Nephron progenitor cell (in vitro differentiated cells): Measurements from ENCODE around the gene TRAF3.
A peak's percentile ranks its signal among the peaks of the same experiment; 100 is the strongest.

Experiments
- DNase-seq: peaks from one replicate; pipeline ENCODE4 v3.0.0; 2021
- H3K27ac Mint-ChIP-seq: 2 replicates; pipeline ENCODE4 v1.8.0; 2021; ENCODE audit warnings: mild to moderate bottlenecking, moderate library complexity, mixed read lengths
- H3K27me3 Mint-ChIP-seq: 2 replicates; pipeline ENCODE4 v1.8.0; 2021; ENCODE audit warnings: mild to moderate bottlenecking, low read depth, mixed read lengths; ENCODE audit not compliant: poor library complexity
- H3K36me3 Mint-ChIP-seq: 2 replicates; pipeline ENCODE4 v1.8.0; 2021; ENCODE audit warnings: low read depth, mixed read lengths
- H3K4me1 Mint-ChIP-seq: 2 replicates; pipeline ENCODE4 v1.8.0; 2021; ENCODE audit warnings: mixed read lengths
- H3K4me3 Mint-ChIP-seq: 2 replicates; pipeline ENCODE4 v1.8.0; 2021; ENCODE audit warnings: mild to moderate bottlenecking, moderate library complexity, mixed read lengths
- H3K9me3 Mint-ChIP-seq: 2 replicates; pipeline ENCODE4 v1.8.0; 2021; ENCODE audit warnings: mild to moderate bottlenecking, moderate library complexity, mixed read lengths
- TF ChIP-seq, protein P1 (sequence below): fragments of 200-600 bp; sonication (generic); IDR thresholded peaks from 2 replicates; pipeline ENCODE4 v1.5.0; 2021; ENCODE audit warnings: antibody characterized with exemption

TRAF3 gene

DNA sequence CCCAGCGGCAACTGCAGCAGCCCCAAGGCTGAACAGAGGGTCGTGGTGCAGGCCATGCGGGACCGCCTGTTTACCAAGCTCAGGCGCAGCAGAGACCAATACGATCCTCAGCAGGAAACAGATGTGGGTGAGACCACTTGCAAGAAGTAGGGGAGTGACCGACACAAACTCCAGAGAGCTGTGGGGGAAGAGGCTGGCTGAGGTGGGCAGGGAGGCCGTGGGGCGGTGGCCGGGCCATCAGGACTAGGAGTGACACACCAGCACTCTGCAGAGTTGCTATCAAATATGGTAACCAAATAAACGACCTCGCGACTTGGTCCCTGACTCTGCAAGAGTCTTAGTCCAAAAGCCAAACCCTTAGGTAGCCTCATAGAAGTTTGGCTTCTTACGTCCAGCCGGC lies 175.9 kb downstream of the TRAF3 start:
- H3K27ac Mint-ChIP-seq, result no peak overlapping the region
- TF ChIP-seq, protein P1, sequence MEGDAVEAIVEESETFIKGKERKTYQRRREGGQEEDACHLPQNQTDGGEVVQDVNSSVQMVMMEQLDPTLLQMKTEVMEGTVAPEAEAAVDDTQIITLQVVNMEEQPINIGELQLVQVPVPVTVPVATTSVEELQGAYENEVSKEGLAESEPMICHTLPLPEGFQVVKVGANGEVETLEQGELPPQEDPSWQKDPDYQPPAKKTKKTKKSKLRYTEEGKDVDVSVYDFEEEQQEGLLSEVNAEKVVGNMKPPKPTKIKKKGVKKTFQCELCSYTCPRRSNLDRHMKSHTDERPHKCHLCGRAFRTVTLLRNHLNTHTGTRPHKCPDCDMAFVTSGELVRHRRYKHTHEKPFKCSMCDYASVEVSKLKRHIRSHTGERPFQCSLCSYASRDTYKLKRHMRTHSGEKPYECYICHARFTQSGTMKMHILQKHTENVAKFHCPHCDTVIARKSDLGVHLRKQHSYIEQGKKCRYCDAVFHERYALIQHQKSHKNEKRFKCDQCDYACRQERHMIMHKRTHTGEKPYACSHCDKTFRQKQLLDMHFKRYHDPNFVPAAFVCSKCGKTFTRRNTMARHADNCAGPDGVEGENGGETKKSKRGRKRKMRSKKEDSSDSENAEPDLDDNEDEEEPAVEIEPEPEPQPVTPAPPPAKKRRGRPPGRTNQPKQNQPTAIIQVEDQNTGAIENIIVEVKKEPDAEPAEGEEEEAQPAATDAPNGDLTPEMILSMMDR, result no peak
- no peaks in the 10 kb centered on the region for H3K9me3 Mint-ChIP-seq
- H3K4me1 Mint-ChIP-seq, result peaks cover 10% of the 10 kb centered on the region
- no peaks in the 10 kb centered on the region for H3K27me3 Mint-ChIP-seq
- no peak overlapping the region for H3K4me3 Mint-ChIP-seq
- no peak for DNase-seq
- peaks cover 69% of the 10 kb centered on the region for H3K36me3 Mint-ChIP-seq

DNA sequence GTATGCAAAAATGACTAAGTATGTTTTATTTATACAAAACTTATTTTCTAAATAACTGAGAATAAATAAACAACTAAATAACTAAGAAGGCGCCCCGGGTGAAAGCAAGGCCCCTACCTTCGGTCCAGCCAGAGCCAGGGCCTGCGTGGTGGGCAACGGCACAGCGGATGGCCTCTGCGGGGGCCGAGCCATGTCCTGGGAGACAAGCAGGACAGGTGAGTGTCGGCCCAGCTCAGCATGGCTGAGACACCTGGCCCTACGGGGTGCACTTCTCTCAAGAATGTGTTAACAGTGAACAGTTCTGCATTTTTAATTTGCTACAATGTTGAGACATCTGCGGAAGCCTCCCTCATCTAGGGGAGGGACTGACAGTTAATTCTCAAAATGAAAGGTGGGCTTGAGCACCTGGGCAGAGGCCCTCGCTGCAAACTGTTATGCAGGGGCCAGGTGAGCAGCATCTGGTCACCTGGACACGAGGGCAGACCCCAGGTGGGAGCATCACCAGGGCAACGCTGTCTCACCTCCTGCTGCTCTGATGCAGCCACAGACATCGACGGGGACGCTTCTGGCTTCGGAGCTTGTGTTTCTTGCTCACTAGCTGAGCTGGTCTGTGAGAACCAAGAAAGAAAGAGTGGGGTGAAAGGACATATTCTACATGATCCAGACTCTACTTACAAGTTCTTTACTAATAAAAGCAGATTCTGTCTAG lies 177.0 kb downstream of the TRAF3 start:
- no peaks in the 10 kb centered on the region for H3K9me3 Mint-ChIP-seq
- no peaks in the 10 kb centered on the region for H3K27me3 Mint-ChIP-seq
- no peak overlapping the region for H3K4me3 Mint-ChIP-seq
- peaks cover 72% of the 10 kb centered on the region for H3K36me3 Mint-ChIP-seq
- TF ChIP-seq, protein P1, result no peak
- no peak for DNase-seq
- peaks cover 10% of the 10 kb centered on the region for H3K4me1 Mint-ChIP-seq
- H3K27ac Mint-ChIP-seq, result peak overlapping the region; percentile 57

DNA sequence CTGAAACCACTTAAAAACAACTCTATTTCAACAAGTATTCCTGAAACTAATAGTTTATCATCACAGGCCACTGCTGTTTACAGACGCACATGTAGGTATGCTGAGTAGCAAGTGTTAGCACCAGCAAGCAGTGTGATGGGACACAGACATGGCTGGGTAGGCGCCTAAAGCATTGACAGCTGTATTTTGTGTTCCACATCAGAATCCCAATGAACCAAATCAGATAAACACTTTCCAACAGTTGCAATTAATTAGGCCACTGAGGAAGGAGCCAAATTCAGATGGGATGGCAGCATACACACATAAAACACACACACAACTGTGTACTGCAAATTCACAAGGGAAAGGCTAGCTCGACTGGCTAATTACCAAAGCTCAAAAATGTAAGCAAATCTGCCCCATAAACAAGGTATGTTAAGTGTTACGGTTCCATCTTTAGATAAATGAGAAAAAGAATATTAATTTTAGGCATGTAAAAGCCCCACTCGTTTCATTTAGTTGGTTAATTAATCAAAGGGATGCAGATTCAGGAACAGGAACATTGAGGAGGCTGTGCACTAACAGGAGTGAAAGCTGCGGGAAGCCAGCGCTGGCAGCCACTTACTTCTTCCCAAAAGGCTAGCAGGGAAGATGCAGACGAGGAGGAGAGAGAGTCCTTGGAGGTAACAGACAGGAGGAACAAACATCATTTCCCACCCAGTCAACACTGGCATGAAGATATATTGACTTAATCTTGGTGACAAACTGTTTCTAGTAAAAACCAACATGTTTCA lies 178.6 kb downstream of the TRAF3 start:
- H3K9me3 Mint-ChIP-seq, result no peaks in the 10 kb centered on the region
- peaks cover 72% of the 10 kb centered on the region for H3K36me3 Mint-ChIP-seq
- TF ChIP-seq, protein P1, result no peak
- no peaks in the 10 kb centered on the region for H3K27me3 Mint-ChIP-seq
- no peak for DNase-seq
- H3K4me1 Mint-ChIP-seq, result peaks cover 10% of the 10 kb centered on the region
- H3K4me3 Mint-ChIP-seq, result no peak overlapping the region
- no peak overlapping the region for H3K27ac Mint-ChIP-seq

DNA sequence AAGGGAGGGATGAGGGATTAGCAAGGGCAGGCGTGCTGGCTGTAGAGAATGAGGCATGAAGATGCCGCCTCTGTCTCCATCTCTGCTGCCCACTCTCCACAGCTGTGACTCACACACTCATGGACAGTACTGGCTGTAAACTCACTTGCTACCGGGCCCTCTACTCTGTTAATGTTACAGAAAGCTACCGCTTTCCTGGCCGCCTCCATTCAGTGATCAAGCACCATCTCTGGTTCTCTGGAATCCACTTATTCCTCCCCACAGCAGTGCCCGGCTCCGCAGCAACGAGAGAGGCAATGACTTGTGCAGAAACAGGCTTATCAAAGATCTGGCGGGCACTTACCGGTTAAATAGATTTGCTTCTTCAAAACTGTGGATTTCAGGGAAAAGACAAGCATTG lies 180.0 kb downstream of the TRAF3 start:
- Mint-ChIP-seq H3K4me1 (peaks cover 5% of the 10 kb centered on the region), H3K9me3 (no peaks in the 10 kb centered on the region), H3K27ac (peak overlapping the region; percentile 54), H3K36me3 (peaks cover 68% of the 10 kb centered on the region), H3K27me3 (no peaks in the 10 kb centered on the region), H3K4me3 (no peak overlapping the region)
- TF ChIP-seq, protein P1, result no peak
- DNase-seq, result no peak

DNA sequence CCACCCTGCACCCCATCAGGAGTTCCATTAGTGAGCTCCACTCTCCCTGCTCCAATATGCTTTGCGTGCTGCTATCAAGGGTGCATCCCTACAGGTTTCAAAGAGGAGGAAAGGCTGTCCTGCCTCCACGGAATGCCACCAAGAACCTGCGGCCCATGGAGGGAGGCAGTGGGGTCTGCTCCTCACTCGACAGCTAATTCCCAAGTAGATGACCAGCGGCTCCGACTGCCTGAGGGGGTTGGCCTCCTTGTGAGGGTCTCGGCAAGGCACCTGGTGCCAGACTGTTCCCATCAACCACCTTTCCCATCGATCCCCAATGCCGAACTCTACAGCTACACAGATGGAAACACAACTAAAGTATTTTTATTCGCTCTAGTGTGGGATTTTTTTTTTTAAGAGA lies 181.2 kb downstream of the TRAF3 start:
- Mint-ChIP-seq H3K4me3 (no peak overlapping the region), H3K9me3 (no peaks in the 10 kb centered on the region), H3K27me3 (no peaks in the 10 kb centered on the region), H3K4me1 (peaks cover 5% of the 10 kb centered on the region), H3K36me3 (peaks cover 68% of the 10 kb centered on the region), H3K27ac (no peak overlapping the region)
- TF ChIP-seq, protein P1, result no peak
- no peak for DNase-seq
